CMK (cell line): Measurements from ENCODE around the gene DCTN3.
"Not testable (repeated sequence)": the region's sequence is repeated elsewhere in the genome, so short reads cannot be mapped to it uniquely, and the experiment has no call there.

Experiments
- DNase-seq: peaks from one replicate; pipeline ENCODE4 v3.0.0-alpha.2; 2010; ENCODE audit warnings: low read depth

Gene DCTN3

GRCh38 chr9:34646211-34647083, 26.2 kb upstream of the DCTN3 start, which contains the start of gene GALT:
Gene GALT, plus strand, starts transcription at chr9:34646675. Its CDS starts 30 bp downstream, at chr9:34646705.
- peak; percentile 78 for DNase-seq

- DNase-seq, result no peak
Measured at GRCh38 chr9:34644766-34645314, 24.5 kb upstream of the DCTN3 start.

DNA sequence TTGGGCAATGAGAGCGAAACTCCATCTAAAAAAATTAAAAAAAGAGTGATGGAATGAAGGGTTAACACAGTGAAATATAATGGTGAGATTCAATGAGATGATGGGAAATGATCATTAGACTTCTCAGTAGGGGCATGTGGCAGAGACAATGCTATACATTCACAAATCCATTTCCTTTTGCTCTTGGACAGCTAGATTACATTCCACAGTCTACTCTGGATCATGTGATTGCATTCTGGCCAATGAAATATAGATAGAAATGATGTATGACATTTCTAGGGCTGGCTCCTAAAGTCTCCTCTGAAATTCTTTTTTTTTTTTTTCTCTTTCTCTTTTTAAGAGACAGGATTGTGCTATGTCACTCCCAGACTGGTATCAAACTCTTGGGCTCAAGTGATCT, 22.4 kb upstream of the DCTN3 start:
- DNase-seq, result no peak

- not testable (repeated sequence) for DNase-seq
Measured at GRCh38 chr9:34639322-34639721, 19.0 kb upstream of the DCTN3 start.

GRCh38 chr9:34638138-34638445, 17.8 kb upstream of the DCTN3 start:
- DNase-seq, result no peak

GRCh38 chr9:34637356-34638137, 17.3 kb upstream of the DCTN3 start, which contains the start of gene SIGMAR1:
Gene SIGMAR1, minus strand, starts transcription at chr9:34637787. Its CDS starts 90 bp downstream, at chr9:34637697.
- DNase-seq, result peak; percentile 88

DNA sequence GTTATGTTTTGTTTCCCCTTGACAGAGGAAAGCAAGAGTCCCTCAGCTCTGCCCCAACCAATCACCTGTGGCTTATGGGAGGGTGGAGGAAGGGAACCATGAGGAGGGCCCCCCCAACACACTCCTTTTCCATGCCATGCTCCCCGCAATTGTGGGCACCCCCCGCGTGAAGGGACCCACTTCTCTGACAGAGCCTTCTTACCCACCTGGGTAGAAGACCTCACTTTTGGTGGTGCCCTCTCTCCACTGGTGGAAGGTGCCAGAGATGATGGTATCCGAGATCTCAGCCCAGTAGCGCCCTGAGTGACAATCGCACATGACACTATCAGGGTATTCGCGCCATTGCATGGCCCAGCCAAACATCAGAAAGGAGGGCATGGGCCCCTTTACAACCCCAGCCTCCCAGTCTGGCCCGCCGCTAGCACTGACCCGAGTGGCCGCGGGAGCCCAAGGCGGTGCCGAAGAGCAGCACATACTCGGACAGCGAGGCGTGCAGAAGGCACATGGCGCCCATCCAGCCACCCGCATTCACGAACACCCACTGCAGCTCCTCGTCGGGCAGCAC, 16.6 kb upstream of the DCTN3 start:
- DNase-seq, result no peak

DNA sequence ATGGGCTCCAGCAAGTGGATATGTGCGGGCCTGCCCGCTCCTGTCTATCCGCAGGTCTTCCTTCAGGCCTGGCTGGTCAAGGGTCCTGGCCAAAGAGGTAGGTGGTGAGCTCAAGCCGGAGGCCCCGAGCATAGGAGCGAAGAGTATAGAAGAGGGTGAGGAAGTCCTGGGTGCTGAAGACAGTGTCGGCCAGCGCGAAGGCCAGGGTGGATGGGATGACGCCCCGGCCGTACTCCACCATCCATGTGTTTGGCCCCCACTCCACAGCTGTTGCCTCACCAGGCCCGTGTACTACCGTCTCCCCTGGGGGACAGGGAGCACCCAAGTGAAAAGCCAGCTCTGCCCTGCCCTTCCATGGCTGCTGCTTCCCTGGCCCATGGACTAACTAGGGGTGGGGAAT, 15.3 kb upstream of the DCTN3 start:
- DNase-seq, result no peak

DNA sequence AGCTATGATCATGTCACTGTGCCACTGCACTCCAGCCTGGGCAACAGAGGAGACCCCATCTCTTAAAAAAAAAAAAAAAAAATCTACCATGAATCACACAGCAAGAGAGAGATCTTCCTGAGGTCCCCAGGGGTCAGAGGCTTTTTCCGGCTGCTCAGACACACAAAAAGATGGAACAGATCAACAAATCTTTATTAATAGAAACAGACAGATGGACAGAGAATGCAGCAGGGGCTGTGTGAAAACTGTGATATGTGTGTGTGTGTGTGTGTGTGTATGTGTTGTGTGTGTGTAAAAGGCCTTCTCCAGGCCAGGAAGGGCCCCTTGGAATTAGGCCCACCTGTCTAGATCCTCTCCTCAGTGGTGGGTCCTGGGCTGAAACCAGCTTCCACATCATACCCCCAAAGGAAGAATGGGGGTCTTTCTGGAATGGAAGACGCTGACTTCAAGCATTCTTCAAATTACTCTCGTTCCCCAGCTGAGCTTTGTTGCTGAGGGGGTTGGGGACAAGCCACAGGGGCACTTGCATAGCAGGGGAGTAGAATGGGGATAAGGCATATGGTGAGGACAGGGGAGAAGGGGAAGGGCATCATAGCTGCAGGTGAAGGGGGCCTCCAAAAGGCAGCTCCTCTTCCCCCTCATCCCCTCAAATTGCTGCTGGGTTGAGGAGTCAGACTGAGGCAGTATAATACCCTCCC, 14.4 kb upstream of the DCTN3 start:
- no peak for DNase-seq

DNA sequence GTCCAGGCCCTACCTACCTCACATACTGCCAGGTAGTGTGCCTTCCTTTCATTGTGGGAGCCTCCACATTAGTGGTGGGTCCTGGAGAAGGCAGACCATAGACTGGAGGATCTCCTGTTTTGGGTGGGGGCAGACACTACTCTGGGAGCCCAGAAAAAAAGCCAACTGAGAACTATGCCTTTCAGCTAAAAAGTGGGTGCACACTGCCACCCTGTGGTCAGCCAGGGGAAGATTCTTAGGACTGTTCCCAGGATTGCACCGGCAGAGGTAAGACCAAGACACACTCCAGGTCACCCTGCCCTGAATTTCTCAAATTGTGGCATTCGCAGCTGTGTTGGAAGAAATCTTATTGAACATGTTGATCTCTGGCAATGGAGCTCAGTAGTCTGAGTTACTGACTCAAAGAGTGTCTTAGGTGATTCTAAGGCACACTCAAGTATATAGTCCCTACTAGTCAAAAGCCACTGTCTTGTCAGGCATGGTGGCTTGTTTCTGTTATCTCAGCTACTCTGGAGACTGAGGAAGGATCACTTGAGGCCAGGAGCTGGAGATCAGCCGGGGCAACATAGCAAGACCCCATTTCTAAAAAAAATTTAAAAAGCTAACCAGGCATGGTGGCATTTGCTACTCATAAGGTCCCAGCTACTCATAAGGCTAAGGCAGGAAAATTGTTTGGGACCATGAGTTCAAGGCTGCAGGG, 13.7 kb upstream of the DCTN3 start:
- DNase-seq, result peak; percentile 60

GRCh38 chr9:34633166-34633565, 12.9 kb upstream of the DCTN3 start:
- no peak for DNase-seq

DNA sequence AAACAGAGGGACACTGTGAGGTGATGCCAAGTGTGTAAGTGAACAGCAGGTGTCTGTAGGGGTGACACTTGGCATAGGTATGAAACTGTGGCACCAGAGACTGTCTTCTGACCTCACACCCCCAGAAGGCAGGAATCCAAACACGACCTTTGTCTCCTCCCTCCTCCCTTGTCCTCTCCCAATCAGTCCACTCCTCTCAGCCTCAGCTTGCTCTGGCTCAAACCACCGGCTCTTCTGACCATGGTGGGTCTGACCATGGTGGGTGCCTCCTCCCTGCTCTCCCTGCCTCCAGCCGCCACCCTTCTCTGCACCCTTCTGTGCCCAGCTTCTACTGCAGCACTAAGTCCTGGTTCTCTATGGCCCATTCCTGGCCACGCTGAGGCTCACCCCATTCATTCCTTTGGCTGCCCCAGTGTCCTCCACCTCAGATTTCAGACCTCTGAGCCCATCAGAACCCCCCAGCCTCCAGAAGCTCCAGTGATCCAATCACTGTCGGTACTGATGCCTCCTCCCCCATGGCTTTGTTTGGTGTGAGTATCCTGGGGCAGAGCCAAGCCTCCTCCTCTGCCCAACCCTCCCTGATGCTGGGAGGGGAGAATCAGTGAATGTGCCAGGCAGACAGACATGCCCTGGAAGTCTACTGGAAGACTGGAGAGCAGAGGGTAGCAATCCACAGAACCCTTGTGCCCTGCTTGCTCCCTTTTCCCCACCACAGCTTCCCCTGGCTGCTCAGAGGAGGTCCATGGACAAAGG, 10.3 kb upstream of the DCTN3 start:
- DNase-seq, result no peak

DNA sequence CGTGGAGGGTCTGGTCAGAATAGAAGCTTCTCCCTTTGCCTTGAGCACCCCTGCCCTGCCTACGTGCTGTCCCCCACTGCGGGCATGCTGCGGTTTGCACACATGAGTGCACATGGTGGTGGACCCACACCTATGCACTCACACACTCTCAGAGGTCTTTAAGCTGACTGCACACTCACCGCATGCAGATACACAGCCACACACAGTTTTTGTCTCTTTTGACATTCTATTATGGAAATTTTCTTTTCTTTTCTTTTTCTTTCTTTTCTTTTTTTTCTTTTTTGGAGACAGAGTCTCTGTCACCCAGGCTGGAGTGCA, 9.2 kb upstream of the DCTN3 start:
- no peak for DNase-seq

DNA sequence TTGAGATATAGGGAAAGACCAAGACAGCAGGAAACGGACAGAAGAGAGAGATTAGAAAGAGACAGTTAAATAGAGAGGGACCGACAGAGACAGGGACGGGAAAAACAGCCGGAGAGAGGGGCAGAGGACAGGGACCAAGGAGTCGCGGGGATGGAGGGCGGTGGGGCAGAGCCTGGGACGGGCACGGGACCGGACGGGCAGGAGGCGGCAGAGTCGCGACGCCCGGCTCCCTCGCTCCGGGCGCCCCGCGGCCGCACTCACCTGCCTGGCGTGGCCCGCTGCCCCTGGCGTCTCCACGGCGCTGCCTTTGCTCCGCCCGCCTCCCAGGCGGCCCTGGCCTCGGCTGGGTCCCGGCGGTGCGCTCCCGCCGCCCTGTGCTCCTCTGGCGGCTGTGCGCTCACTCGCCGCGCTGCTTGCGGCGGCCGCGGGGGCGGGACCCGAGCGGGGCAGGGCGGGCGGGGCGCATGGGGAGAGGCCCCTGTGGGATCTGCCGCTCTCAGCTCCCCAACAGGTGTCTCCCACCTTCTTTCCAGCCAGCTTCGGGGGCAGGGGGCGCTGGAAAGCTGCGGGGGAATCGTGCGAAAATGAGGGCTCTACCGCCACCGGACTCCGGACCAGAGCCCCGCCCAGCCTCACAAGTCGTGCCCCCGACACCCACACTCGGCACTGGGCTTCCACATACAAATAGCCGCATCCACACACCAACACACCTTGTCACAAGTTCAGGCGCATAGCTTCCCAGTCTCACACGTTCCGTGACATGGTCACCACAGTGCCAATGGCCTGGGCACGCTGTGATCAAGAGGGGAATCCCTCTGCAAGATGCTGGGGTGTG, 8.6 kb upstream of the DCTN3 start, which contains the start of gene ARID3C:
Gene ARID3C (minus strand): TSS at position 411 of the 835 bp plus-strand sequence. CDS start 1,052 bp downstream, outside the sequence.
- DNase-seq, result no peak

- DNase-seq, result no peak
Measured at GRCh38 chr9:34627716-34628655, 7.7 kb upstream of the DCTN3 start.

GRCh38 chr9:34625186-34625486, 4.8 kb upstream of the DCTN3 start:
- DNase-seq, result no peak

GRCh38 chr9:34624475-34625185, 4.3 kb upstream of the DCTN3 start:
- DNase-seq, result no peak
